HG02642 (cell line): Measurements from ENCODE around the gene IPO9.
"Not testable (repeated sequence)": the region's sequence is repeated elsewhere in the genome, so short reads cannot be mapped to it uniquely, and the experiment has no call there.

Source experiments
- ATAC-seq: cut with Tn5 transposase; IDR thresholded peaks from one replicate; pipeline ENCODE4 v1.9.1; 2021; ENCODE audit warnings: mild to moderate bottlenecking; ENCODE audit not compliant: unreplicated experiment, poor library complexity

The IPO9 gene

DNA sequence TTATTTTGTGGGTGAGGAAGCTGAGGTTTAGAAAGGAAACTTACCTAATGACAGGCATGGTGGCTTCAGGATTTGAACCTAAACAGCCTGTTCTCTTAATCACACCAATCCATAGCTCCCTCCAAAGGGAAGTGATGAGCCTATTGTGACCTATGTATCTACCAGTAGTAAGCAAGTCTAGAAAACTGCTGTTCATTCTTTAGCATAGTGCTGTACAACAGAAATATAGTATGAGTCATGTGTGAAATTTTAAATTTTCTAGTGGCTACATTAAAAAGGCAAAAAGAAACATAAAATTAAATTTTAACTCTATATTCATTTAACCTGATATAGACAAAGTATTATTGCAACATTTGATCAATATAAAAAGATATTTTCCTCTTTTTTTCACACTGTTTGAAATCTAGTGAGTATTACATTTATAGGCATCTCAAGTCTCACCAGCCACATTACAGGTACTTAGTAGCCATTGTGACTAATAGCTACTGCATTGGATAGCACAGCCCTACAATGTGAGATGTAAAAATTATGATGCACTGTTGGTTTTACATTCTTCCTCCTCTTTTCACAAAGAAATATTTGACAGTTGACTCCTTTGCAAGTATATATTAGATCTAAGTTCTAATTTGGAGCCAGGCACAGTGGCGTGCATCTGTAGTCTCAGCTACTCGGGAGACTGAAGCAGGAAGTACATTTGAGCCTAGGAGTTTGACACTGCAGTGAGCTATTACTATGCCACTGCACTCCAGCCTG is 16.6 kb downstream of the IPO9 start:
- no peak for ATAC-seq

DNA sequence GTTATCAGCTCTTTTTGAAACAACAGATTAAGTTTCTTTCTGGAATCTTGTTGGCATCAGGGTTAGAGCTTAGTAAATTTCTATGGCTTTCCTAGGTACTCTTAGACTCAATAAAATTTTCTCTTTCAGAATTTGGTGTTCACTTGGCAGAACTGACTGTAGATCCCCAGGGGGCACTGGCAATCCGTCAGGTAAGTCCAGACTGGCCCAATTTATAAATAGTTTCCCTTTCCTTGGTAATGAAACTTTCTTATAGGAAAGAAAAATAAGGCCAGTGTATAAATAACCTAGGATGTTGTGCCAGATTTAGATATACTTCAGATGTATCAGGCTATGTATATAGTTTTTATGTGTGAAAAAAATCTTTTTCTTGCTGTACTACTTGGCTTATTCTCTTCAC is 18.2 kb downstream of the IPO9 start:
- ATAC-seq: no peak

DNA sequence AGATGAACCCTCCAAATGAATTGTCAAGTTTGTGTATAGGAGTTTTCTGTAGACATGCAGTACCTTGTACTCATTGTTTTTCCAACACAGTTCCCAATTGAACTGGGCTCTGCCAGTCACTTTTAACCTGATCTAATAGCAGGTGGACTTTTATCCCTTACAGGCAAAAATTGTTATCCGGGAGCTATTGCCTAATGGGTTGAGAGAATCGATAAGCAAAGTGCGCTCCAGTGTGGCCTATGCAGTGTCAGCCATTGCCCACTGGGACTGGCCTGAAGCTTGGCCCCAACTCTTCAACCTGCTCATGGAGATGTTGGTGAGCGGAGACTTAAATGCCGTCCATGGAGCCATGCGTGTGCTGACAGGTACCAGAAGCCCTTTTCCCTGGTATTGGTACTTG is 19.3 kb downstream of the IPO9 start:
- ATAC-seq: no peak

DNA sequence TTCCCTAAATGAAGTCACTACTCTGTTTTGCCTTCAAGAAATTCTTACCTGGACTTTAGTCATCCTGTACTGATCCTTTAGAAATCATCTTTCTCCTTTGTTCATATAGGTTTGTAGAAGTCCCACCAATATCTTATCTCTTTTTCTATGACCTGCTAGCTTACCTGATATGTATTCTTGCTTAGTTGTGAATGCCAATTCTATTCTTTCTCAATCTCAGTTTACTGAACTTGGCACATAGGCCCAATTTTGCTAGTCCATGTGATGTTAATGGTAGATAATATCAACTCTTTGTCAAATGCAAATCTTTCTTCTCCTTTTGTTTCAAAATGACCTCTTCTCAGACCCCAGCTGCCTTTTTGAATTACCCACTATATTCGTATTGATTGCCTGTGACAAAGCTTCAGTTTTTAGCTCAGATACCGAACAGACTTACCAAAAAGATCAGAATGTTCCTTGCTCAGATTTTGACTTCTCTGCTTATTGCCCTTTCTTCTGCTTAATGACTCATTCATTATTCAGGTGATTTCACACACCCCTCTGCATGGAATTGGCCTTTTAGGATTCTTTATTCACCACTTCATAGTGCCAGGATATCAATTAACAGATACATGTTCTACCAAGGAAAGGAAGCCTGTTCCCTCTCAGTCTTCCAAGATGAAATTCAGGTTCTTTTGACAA is 20.6 kb downstream of the IPO9 start:
- ATAC-seq: no peak

DNA sequence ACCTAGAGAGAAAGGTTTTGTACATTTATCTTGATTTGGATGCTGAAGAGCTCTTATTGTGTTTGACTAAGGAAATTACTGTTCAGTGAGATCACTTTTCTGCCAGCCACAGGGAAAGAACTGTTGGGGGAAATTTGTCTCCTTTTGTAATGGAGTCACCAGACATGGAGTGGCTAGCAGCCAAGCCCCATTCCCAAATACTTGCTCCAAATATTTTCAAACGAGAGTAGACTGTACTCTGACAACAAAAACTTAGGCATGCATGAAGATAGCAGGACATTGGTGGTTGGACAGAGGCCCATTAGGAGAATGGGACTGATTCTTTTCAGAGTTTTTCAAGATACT is 21.1 kb downstream of the IPO9 start:
- no peak for ATAC-seq

DNA sequence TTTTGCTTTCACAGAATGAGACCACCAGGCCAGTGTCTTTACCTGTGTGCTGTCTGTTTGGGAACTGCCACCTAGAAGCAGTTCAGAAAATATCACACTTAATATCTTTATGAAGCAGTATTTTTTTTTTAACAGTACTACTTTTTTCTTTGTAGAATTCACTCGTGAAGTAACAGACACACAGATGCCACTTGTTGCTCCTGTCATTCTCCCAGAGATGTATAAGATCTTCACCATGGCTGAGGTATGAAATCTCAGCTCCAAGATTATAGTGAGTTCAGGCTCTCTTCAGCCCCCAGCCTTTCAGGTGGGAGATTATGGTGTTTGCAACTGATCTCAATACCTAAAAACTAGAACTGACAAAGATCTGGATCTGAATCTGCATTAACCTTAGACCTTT is 23.0 kb downstream of the IPO9 start:
- no peak for ATAC-seq

DNA sequence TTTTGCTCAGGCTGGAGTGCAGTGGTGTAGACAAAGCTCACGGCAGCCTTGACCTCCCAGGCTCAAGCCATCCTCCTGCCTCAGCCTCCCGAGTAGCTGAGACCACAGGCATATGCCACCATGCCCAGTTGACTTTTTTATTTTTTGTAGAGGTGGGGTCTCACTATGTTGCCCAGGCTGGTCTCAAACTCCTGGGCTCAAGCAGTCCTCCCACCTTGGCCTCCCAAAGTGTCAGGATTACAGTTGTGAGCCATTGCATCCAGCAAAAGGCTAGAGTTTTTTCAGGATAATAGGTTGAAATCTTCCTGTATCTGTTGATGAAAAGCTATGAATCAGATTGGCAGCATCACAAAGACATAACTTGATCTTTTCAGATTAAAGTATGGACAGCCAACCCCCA is 27.8 kb downstream of the IPO9 start:
- not testable (repeated sequence) for ATAC-seq

DNA sequence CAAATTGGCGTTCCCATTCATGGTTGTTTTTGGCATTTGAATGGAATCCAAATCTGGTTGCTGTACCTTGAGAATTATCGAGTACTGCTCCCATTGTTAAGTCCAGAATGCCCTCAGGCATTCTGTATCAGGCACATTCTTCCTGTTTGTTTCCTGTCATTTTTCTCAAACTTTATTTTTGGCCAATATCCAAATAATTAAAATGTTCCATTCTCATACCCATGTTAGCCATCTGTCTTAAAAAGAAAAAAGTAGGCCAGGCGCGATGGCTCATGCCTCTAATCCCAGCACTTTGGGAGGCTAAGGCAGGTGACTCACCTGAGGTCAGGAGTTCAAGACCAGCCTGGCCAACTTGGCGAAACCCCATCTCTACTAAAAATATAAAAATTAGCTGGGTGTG is 30.5 kb downstream of the IPO9 start:
- ATAC-seq: no peak

DNA sequence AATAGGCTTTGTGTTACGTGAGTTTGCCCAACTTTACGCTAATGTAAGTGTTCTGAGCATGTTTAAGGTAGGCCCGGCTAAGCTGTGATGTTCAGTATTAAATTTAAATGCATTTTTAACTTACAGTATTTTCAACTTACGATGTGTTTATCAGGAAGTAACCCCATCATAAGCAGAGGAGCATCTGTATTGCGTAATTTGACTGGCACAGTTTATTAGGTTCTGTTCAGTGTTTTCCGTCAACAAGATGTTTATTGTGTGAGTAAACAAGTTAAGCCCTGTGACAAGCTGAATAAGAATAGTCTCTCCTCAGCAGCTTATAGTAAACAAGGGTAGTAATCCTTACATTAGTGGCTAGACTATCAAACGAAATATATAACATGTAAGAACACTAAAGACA is 32.5 kb downstream of the IPO9 start:
- ATAC-seq: no peak

DNA sequence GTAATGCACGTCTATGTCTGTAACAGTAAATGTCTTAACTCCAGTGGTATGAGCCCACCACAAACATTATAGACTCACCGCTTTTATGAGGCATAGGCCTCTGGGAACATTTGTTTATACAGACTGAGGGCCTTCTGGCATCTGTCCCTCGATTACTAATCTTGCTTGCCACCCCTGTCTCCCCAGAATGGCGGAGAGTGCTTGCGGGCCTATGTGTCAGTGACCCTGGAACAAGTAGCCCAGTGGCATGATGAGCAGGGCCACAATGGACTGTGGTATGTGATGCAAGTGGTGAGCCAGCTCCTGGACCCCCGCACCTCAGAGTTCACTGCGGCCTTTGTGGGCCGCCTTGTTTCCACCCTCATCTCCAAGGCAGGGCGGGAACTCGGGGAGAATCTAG is 41.4 kb downstream of the IPO9 start:
- no peak for ATAC-seq

DNA sequence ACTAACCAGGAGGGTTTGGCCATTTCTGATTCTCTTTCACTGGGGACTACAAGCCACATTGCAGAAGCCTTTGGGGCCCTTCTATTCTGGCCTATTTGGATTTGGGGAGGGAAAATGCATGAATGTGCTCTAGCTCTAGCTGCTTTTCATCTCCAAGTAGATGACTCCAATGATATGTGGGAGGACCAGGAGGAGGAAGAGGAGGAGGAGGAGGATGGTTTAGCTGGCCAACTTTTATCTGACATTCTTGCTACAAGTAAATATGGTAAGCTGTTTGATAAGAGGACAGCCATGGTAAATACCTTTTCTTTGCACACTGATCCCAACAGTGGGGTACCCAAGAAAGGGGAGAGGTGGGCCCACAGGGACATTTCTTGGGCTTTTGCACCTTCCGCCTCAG is 45.7 kb downstream of the IPO9 start:
- ATAC-seq: no peak

DNA sequence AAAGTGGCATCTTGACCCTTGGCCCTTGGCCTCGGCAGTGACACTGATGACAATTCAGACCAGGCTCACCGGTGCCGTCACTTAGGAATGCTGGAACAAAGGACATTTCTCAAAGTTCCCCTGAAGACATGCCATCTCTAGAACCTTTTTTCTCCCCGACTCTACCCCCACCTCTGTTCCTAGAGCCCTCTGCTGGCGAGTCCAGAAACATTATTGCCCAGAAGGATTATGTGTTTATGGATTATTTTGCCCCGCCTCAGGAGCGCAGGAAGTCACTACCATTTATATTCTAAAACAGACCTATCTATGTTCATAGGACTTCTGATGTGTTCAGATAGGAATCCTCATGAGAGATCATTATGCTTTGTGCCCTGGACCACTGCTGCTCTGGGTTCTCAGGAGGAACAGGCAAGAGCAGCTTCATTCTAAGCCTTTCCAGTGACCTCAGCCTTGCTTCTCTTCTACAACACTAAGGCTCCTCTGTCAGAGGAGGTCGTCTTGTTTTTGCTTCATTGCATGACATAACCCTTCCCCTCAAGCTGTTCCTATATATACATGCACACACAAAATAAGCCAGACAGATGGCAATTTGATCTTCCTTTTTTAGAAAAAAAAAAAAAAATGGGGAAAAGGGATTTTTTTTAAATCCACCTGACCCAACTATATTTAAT is 47.3 kb downstream of the IPO9 start:
- no peak for ATAC-seq

DNA sequence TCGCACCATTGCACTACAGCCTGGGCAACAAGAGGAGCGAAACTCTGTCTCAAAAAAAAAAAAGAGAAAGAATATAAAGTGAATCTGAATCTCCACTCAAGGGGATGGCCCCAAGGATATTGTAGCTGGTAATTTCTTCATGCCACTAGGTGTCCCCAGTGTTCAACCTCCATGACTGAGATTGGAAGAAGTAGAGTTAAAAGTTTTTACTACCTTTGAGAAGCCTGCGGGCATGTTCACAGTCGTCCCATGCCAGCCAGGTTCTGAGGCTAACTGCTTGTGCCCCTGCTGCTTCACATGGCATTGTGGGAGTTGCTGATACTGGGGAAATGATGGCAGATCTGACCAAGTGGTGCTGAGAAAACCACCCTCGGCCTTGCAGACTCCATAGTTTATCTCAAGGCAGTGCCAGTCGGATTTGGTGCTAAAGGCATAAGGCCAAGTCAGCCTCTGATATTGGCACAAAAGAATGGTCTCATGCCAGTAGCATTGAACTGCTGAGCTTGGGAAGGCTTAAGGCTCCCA is 49.0 kb downstream of the IPO9 start:
- no peak for ATAC-seq

DNA sequence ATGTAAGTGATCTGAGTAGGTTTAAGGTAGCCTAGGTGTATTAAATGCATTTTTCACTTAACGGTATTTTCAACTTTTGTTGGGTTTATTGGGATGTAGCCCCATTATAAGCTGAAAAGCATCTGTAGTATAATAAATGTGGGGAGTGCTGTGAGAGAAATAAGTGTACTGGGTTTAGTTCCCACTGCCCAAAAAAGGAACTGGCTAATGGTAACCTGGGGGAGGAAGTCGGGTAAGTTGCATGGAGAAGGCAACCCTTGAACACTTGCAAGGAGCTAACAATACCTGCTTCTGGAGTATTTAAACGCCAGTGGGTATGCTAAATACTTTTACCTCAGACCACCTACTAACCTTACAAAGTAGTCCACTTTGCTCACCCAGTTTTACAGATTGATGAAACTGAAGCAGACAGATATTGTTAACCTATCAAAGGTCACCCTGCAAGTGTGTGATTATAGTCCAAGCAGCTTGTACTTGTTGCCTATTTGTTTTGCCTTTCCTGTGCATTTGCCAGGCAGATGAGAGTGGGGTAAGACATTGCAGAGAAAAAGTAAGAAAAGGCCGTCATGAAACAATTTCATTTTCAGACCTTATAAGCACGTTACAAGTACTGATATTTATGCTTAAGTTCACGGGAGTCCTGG is 52.1 kb downstream of the IPO9 start:
- no peak for ATAC-seq

DNA sequence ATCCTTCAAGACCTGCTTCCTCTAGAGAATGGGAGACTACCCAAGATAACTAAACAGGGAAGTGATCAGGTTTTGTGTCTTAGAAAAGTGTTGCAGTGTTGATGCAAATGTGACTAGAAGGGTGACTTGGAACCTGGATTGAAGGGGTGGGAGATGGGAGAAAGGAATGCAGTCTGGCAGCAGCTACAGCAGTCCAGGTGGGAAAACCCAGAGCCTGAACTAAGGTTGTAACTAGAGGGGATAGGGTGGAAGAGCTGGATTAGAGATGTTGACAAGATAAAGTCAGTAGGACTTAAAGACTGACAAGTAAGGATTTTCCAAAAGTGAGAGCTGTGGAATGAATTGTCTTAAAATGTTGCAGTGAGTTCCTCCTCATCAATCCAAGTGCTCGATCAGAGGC is 52.7 kb downstream of the IPO9 start:
- ATAC-seq: no peak

DNA sequence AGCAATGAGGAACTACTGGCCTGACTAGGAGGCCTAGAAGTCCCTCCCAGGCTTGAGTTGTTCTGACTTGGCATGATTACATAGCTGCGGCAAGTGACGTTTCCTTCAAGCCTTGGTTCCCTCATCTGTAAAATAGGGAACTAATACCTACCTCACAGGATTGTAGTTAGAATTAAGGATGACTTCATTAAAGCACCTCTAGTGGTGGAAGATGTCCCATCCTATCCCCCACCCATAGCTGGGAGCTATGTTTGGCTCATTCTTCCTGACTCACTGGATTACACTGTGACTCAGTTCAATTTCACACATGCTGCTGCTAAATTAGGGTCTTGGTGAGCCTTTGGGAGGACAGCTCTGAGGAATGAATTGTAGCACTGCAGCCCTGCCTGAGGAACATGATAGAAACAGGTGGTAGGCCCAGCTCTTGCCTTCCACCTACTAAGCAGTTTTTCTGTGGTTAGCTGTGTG is 53.7 kb downstream of the IPO9 start:
- ATAC-seq: no peak

DNA sequence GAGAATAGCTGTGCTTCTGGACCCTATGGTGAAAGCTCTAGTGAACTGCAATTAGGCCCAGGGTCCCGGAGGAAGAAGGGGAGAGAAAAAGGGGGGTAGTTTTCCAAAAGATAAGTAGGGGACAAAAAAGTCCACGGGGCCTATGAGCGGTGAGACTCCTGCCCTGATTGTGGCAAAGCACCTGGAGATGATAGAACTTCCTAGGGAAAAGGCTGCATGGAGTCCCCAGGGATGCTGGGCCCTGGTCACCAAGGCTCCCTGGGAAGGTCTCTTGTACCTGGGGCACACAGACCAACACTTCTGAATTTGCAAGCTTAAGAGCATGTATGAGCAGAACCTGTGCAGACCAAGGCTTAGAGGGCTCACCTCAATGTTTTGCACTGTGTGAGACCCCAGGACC is 54.3 kb downstream of the IPO9 start:
- no peak for ATAC-seq

DNA sequence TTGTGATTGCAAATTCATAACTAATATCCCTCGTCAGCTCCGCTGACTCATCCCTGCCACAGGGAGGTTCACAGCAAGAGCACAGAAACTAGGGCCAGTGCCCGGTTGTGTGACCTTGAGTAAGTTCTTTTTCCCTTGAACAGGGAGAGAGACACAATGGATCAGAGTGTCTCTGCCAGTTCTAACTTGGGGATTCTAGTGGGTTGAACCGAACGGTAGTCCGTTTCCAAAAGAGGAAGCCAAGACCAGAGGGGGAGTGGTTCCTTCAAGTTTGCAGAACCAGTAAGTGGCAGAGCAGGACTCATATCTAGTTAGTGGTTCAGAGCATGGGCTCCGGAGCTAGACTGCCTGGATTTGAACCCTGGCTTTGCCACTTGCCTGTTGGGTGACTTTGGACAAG is 54.8 kb downstream of the IPO9 start:
- no peak for ATAC-seq

DNA sequence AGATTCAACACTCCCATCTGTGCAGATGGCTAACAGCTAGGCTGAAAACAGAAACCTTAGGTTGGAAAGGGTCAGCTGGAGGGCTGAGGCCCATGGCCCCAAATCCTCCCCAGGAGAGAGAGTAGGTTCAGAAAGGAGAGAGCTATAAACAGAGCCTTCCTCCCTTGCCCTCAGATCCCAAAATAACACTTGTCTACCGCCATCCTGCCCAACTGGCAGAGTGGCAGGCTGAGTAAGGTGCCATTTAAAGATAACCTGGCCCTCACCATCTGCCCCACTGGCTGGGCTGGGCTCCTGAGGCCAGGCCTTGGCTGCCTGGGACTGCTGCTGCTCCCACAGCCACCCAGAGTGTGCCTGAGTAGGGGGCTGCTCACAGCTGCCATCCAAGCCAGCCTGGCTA is 55.5 kb downstream of the IPO9 start:
- ATAC-seq: no peak

DNA sequence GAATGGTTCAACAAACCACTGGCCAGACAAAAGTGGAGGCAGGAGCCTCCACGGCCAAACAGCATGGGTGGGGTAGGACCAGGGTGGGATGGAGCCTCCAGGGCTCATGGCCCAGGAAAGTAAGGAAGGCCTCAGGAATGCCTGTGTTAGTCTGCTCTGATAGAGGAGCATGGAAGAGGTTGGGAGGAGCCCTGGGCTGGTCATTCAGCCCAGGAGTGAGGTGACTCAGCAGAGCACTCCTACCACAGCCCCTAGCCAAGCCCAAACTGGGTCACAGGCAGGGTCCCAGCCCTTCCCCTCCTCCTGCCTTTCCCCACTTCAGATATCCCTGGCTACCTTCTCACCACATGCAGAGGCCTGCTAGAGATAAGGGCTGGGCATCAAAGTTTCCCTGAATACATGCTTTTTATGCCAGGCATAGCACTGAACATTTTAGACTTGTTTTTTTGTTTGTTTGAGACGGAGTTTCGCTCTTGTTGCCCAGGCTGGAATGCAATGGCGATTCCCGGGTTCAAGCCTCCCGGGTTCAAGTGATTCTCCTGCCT is 56.6 kb downstream of the IPO9 start:
- ATAC-seq: no peak
